ENCODE results near the gene COL21A1.

GRCh38 chr6:56073761-56074160, 173.6 kb downstream of the COL21A1 start:
- TF ChIP-seq, protein P1, sequence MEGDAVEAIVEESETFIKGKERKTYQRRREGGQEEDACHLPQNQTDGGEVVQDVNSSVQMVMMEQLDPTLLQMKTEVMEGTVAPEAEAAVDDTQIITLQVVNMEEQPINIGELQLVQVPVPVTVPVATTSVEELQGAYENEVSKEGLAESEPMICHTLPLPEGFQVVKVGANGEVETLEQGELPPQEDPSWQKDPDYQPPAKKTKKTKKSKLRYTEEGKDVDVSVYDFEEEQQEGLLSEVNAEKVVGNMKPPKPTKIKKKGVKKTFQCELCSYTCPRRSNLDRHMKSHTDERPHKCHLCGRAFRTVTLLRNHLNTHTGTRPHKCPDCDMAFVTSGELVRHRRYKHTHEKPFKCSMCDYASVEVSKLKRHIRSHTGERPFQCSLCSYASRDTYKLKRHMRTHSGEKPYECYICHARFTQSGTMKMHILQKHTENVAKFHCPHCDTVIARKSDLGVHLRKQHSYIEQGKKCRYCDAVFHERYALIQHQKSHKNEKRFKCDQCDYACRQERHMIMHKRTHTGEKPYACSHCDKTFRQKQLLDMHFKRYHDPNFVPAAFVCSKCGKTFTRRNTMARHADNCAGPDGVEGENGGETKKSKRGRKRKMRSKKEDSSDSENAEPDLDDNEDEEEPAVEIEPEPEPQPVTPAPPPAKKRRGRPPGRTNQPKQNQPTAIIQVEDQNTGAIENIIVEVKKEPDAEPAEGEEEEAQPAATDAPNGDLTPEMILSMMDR (IDR thresholded peaks at IDR 0.05), result no peak
- TF ChIP-seq POLR2A (IDR thresholded peaks at IDR 0.05), result no peak

All from uterus (tissue), 2 donors.